H9 (cell line): ENCODE results near the gene DELE1. TPM values are rescaled to one million over a fixed set of nuclear protein-coding genes. Genes with fewer than 3 reads are reported as not detected.

Source experiments
- DNase-seq: peaks from one replicate; pipeline ENCODE4 v3.0.0-alpha.2; 2017
- H2AFZ ChIP-seq: one replicate; pipeline ENCODE4 v1.6.1; 2013; ENCODE audit warnings: mild to moderate bottlenecking, low read length, control low read depth, moderate library complexity
- H2AK5ac ChIP-seq: 2 replicates; pipeline ENCODE4 v1.6.1; 2013; ENCODE audit warnings: low read length, control low read depth, mixed read lengths; ENCODE audit not compliant: insufficient read length
- H2BK120ac ChIP-seq: one replicate; pipeline ENCODE4 v1.6.1; 2013; ENCODE audit warnings: low read depth, mild to moderate bottlenecking, low read length, control low read depth, inconsistent platforms; ENCODE audit not compliant: poor library complexity, severe bottlenecking
- H2BK12ac ChIP-seq: 2 replicates; pipeline ENCODE4 v1.6.1; 2013; ENCODE audit warnings: low read length, control low read depth, mixed read lengths, low read depth; ENCODE audit not compliant: insufficient read length
- H2BK15ac ChIP-seq: 2 replicates; pipeline ENCODE4 v1.6.1; 2013; ENCODE audit warnings: low read depth, low read length, control low read depth
- H2BK20ac ChIP-seq: one replicate; pipeline ENCODE4 v1.6.1; 2013; ENCODE audit warnings: low read depth, mild to moderate bottlenecking, low read length, control low read depth, inconsistent platforms; ENCODE audit not compliant: poor library complexity, severe bottlenecking
- H2BK5ac ChIP-seq: 2 replicates; pipeline ENCODE4 v1.6.1; 2013; ENCODE audit warnings: low read length, control low read depth, mixed read lengths; ENCODE audit not compliant: insufficient read length
- H3K14ac ChIP-seq: 2 replicates; pipeline ENCODE4 v1.6.1; 2013; ENCODE audit warnings: low read length, control low read depth; ENCODE audit not compliant: insufficient read depth
- H3K18ac ChIP-seq: 2 replicates; pipeline ENCODE4 v1.6.1; 2013; ENCODE audit warnings: low read depth, mild to moderate bottlenecking, mixed read lengths, low read length, control low read depth; ENCODE audit not compliant: insufficient read length
- H3K23ac ChIP-seq: 2 replicates; pipeline ENCODE4 v1.6.1; 2013; ENCODE audit warnings: low read length, control low read depth, mixed read lengths, low read depth; ENCODE audit not compliant: insufficient read length
- H3K23me2 ChIP-seq: 2 replicates; pipeline ENCODE4 v1.6.1; 2013; ENCODE audit warnings: low read depth, mild to moderate bottlenecking, mixed read lengths, low read length, control low read depth; ENCODE audit not compliant: insufficient read length, poor library complexity, severe bottlenecking
- H3K27ac ChIP-seq: 2 replicates; pipeline ENCODE4 v1.5.1; 2013; ENCODE audit warnings: low read length, control low read depth, mixed read lengths, low read depth; ENCODE audit not compliant: insufficient read length
- H3K27me3 ChIP-seq: 2 replicates; pipeline ENCODE4 v1.6.1; 2013; ENCODE audit warnings: low read length, control low read depth, inconsistent platforms; ENCODE audit not compliant: insufficient read depth
- H3K4ac ChIP-seq: 2 replicates; pipeline ENCODE4 v1.6.1; 2013; ENCODE audit warnings: low read depth, mild to moderate bottlenecking, control low read depth, inconsistent platforms, low read length, moderate library complexity
- H3K4me1 ChIP-seq: 2 replicates; pipeline ENCODE4 v1.6.1; 2013; ENCODE audit warnings: low read length, control low read depth, inconsistent platforms; ENCODE audit not compliant: insufficient read depth
- H3K4me2 ChIP-seq: 2 replicates; pipeline ENCODE4 v1.6.1; 2013; ENCODE audit warnings: low read length, control low read depth, mixed read lengths; ENCODE audit not compliant: insufficient read length, insufficient read depth
- H3K56ac ChIP-seq: 2 replicates; pipeline ENCODE4 v1.6.1; 2013; ENCODE audit warnings: low read depth, mild to moderate bottlenecking, mixed read lengths, low read length, control low read depth; ENCODE audit not compliant: insufficient read length
- H3K79me1 ChIP-seq: 2 replicates; pipeline ENCODE4 v1.6.1; 2013; ENCODE audit warnings: low read depth, mild to moderate bottlenecking, moderate library complexity, low read length, control low read depth, inconsistent platforms; ENCODE audit not compliant: insufficient read depth, poor library complexity, severe bottlenecking
- H3K79me2 ChIP-seq: 2 replicates; pipeline ENCODE4 v1.6.1; 2013; ENCODE audit warnings: low read length, control low read depth, inconsistent platforms; ENCODE audit not compliant: insufficient read depth
- H3K9ac ChIP-seq: 2 replicates; pipeline ENCODE4 v1.6.1; 2013; ENCODE audit warnings: low read length, control low read depth, mixed read lengths; ENCODE audit not compliant: insufficient read length; ENCODE audit errors: extremely low read depth
- H3K9me3 ChIP-seq: one replicate; pipeline ENCODE4 v1.6.1; 2013; ENCODE audit warnings: low read depth, low read length, inconsistent platforms; ENCODE audit not compliant: control insufficient read depth
- H3T11ph ChIP-seq: one replicate; pipeline ENCODE4 v1.6.1; 2013; ENCODE audit warnings: mild to moderate bottlenecking, low read length, control low read depth, inconsistent platforms
- H4K20me1 ChIP-seq: one replicate; pipeline ENCODE4 v1.6.1; 2013; ENCODE audit not compliant: control insufficient read depth, insufficient read length, insufficient read depth
- H4K5ac ChIP-seq: 2 replicates; pipeline ENCODE4 v1.6.1; 2013; ENCODE audit warnings: low read depth, mild to moderate bottlenecking, mixed read lengths, low read length, control low read depth; ENCODE audit not compliant: insufficient read length
- H4K8ac ChIP-seq: replicated peaks from 2 replicates; pipeline ENCODE4 v1.6.1; 2013; ENCODE audit warnings: low read length, control low read depth, mixed read lengths, low read depth; ENCODE audit not compliant: insufficient read length
- H4K91ac ChIP-seq: 2 replicates; pipeline ENCODE4 v1.6.1; 2013; ENCODE audit warnings: low read depth, mild to moderate bottlenecking, moderate library complexity, mixed read lengths, low read length, control low read depth; ENCODE audit not compliant: insufficient read length
- H3K27ac Mint-ChIP-seq, 3 experiments: 2 replicates in 2 of 3; 3 replicates in 1 of 3; pipeline ENCODE4 v1.8.0; 2020 to 2021; ENCODE audit warnings: mixed read lengths in 3 of 3, mild to moderate bottlenecking in 1 of 3, moderate library complexity in 1 of 3
- H3K27me3 Mint-ChIP-seq: 2 replicates; pipeline ENCODE4 v1.8.0; 2021; ENCODE audit warnings: low read depth, mild to moderate bottlenecking, moderate library complexity, mixed read lengths
- H3K36me3 Mint-ChIP-seq, 3 experiments: 2 replicates in 2 of 3; 3 replicates in 1 of 3; pipeline ENCODE4 v1.8.0; 2020 to 2021; ENCODE audit warnings: low read depth in 3 of 3, mixed read lengths in 3 of 3; ENCODE audit not compliant: insufficient read depth in 1 of 3
- H3K4me1 Mint-ChIP-seq, 2 experiments: 2 replicates each; pipeline ENCODE4 v1.8.0; 2020; ENCODE audit warnings: mixed read lengths in 2 of 2
- H3K4me3 Mint-ChIP-seq, 2 experiments: 2 replicates in 1 of 2; 3 replicates in 1 of 2; pipeline ENCODE4 v1.8.0; 2020 to 2021; ENCODE audit warnings: mild to moderate bottlenecking in 2 of 2, mixed read lengths in 2 of 2, moderate library complexity in 1 of 2
- H3K9me3 Mint-ChIP-seq, 2 experiments: 2 replicates in 1 of 2; 3 replicates in 1 of 2; pipeline ENCODE4 v1.8.0; 2020; ENCODE audit warnings: mild to moderate bottlenecking in 2 of 2, mixed read lengths in 2 of 2, moderate library complexity in 1 of 2
- WGBS: extraction: QIAGEN DNeasy Blood & Tissue Kit; methylation state at CpG from one replicate; pipeline ENCODE4 v1.1.7; 2013; ENCODE audit warnings: missing lambda C conversion rate, low lambda C conversion rate, mixed read lengths; ENCODE audit not compliant: insufficient read length; ENCODE audit errors: extremely low coverage; 5-methylcytosine and 5-hydroxymethylcytosine counted together
- total RNA-seq: library from RNA; stranded (reverse); gene quantifications from 2 replicates; pipeline ENCODE4 v1.2.1, GENCODE V29; 2021
- TF ChIP-seq, protein P1 (sequence below): fragments of 200-600 bp; sonication (generic); conservative IDR thresholded peaks from 3 replicates; pipeline ENCODE4 v1.8.0; 2021; ENCODE audit warnings: antibody characterized with exemption, mild to moderate bottlenecking

The DELE1 gene
- total RNA-seq, 1 experiment from 2014 or later = 75.3 TPM

- Histone ChIP-seq H4K20me1 (no peaks in the 10 kb centered on the region), H2BK12ac (no peak overlapping the region), H2BK20ac (no peak overlapping the region), H3K9me3 (no peaks in the 10 kb centered on the region), H2BK15ac (no peak overlapping the region), H2AK5ac (no peak overlapping the region), H3K4me1 (peaks cover 2% of the 10 kb centered on the region; the same call in 1 of the 2 replicates), H3K9ac (no peak overlapping the region), H3K79me2 (no peaks in the 10 kb centered on the region), H3K18ac (no peak overlapping the region), H2BK120ac (no peak overlapping the region), H3K4me2 (no peak overlapping the region), H3K79me1 (no peaks in the 10 kb centered on the region), H3K27ac (no peak overlapping the region), H2BK5ac (no peak overlapping the region), H3K56ac (no peak overlapping the region), H2AFZ (no peak overlapping the region), H3K23ac (no peak overlapping the region), H4K8ac (no peak overlapping the region), H4K91ac (no peak overlapping the region), H3K4ac (no peak overlapping the region), H3K23me2 (peaks cover 4% of the 10 kb centered on the region), H4K5ac (no peak overlapping the region), H3T11ph (no peak overlapping the region), H3K27me3 (no peaks in the 10 kb centered on the region; the same call in 1 of the 2 replicates), H3K14ac (no peak overlapping the region)
- TF ChIP-seq, protein P1, sequence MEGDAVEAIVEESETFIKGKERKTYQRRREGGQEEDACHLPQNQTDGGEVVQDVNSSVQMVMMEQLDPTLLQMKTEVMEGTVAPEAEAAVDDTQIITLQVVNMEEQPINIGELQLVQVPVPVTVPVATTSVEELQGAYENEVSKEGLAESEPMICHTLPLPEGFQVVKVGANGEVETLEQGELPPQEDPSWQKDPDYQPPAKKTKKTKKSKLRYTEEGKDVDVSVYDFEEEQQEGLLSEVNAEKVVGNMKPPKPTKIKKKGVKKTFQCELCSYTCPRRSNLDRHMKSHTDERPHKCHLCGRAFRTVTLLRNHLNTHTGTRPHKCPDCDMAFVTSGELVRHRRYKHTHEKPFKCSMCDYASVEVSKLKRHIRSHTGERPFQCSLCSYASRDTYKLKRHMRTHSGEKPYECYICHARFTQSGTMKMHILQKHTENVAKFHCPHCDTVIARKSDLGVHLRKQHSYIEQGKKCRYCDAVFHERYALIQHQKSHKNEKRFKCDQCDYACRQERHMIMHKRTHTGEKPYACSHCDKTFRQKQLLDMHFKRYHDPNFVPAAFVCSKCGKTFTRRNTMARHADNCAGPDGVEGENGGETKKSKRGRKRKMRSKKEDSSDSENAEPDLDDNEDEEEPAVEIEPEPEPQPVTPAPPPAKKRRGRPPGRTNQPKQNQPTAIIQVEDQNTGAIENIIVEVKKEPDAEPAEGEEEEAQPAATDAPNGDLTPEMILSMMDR = no peak
- Mint-ChIP-seq H3K27ac (no peak overlapping the region), H3K9me3 (no peaks in the 10 kb centered on the region; a peak in 1 of 5 replicates), H3K4me1 (peaks cover 8 to 11% of the 10 kb centered on the region in 2 experiments), H3K4me3 (no peak overlapping the region), H3K36me3 (no peaks in the 10 kb centered on the region), H3K27me3 (peaks cover 35% of the 10 kb centered on the region)
- no peak for DNase-seq
- WGBS = no CpG with 5 or more reads among the region's 2 CpGs
Observed at GRCh38 chr5:141910271-141910673, 13.4 kb upstream of the DELE1 start.
